T-cell (primary cell): Measurements from ENCODE around the gene SEPTIN10. TPM values are rescaled to one million over a fixed set of nuclear protein-coding genes. Genes with fewer than 3 reads are reported as not detected.

ENCODE experiments used
- ATAC-seq, 4 experiments: fragments of 200-7000 bp in 3 of 4; fragments of 150-1000 bp in 1 of 4; cut with Tn5 transposase; replicated peaks in 1 of 4; 1 replicate in 3 of 4; 2 replicates in 1 of 4; pipeline ENCODE4 v1.10.0; 2021; ENCODE audit warnings: moderate library complexity in 3 of 4, mild to moderate bottlenecking in 2 of 4, moderate number of reproducible peaks in 1 of 4
- CTCF ChIA-PET, 2 donors: fragments of 300-600 bp; sonication (Branson Sonifier 250); formaldehyde crosslinking; loops; one replicate each; lab custom pipeline; 2022; ENCODE audit warnings: antibody characterized with exemption in 2 of 2; lab: Charles Lee
- POLR2A ChIA-PET, 2 donors: fragments of 300-600 bp; sonication (Branson Sonifier 250); formaldehyde crosslinking; loops; one replicate each; lab custom pipeline; 2022; ENCODE audit warnings: antibody characterized with exemption in 2 of 2; lab: Charles Lee
- DNase-seq, 35 experiments: peaks; one replicate each; pipeline versions ENCODE4 v3.0.0 to v3.0.0-alpha.2; 2013 to 2023
- H3K27ac ChIP-seq: one replicate; pipeline ENCODE4 v1.5.1; 2013; ENCODE audit warnings: low read length
- H3K27me3 ChIP-seq, 2 experiments: replicated peaks in 1 of 2; 1 replicate in 1 of 2; 2 replicates in 1 of 2; pipeline versions ENCODE4 v1.6.1 to v1.7.0; 2013; ENCODE audit warnings: low read length in 1 of 2, mixed read lengths in 1 of 2; ENCODE audit not compliant: control insufficient read depth in 2 of 2, insufficient read depth in 2 of 2; ENCODE audit errors: extremely low read depth in 1 of 2
- H3K36me3 ChIP-seq, 2 donors: 1 replicate in 1 of 2; 2 replicates in 1 of 2; pipeline versions ENCODE4 v1.6.1 to v1.7.0; 2013; ENCODE audit warnings: low read length in 1 of 2; ENCODE audit not compliant: control insufficient read depth in 2 of 2, insufficient read depth in 1 of 2; ENCODE audit errors: extremely low read depth in 1 of 2
- H3K4me1 ChIP-seq, 2 experiments: 1 replicate in 1 of 2; 2 replicates in 1 of 2; pipeline versions ENCODE4 v1.6.1 to v1.7.0; 2013; ENCODE audit warnings: low read length in 2 of 2, mixed read lengths in 1 of 2; ENCODE audit not compliant: insufficient read depth in 2 of 2, control insufficient read depth in 1 of 2; ENCODE audit errors: extremely low read depth in 1 of 2
- H3K4me3 ChIP-seq, 2 donors: 1 replicate in 1 of 2; 2 replicates in 1 of 2; pipeline versions ENCODE4 v1.5.1 to v1.7.0; 2013; ENCODE audit warnings: mild to moderate bottlenecking in 2 of 2, low read length in 1 of 2, moderate library complexity in 1 of 2; ENCODE audit not compliant: control insufficient read depth in 1 of 2; ENCODE audit errors: extremely low read depth in 1 of 2
- H3K9me3 ChIP-seq: 2 replicates; pipeline ENCODE4 v1.7.0; 2013
- H3K27ac Mint-ChIP-seq, 2 donors: one replicate each; pipeline ENCODE4 v1.8.0; 2020 to 2021; ENCODE audit warnings: mild to moderate bottlenecking in 2 of 2, mixed read lengths in 2 of 2
- H3K27me3 Mint-ChIP-seq, 2 donors: one replicate each; pipeline ENCODE4 v1.8.0; 2021 to 2022; ENCODE audit warnings: mixed read lengths in 2 of 2
- H3K36me3 Mint-ChIP-seq: one replicate; pipeline ENCODE4 v1.8.0; 2021; ENCODE audit warnings: mixed read lengths
- H3K4me1 Mint-ChIP-seq, 3 donors: one replicate each; pipeline ENCODE4 v1.8.0; 2020 to 2022; ENCODE audit warnings: mixed read lengths in 3 of 3, mild to moderate bottlenecking in 1 of 3
- H3K4me3 Mint-ChIP-seq, 3 donors: one replicate each; pipeline ENCODE4 v1.8.0; 2020 to 2022; ENCODE audit warnings: mild to moderate bottlenecking in 3 of 3, mixed read lengths in 3 of 3, moderate library complexity in 3 of 3
- H3K9me3 Mint-ChIP-seq, 3 donors: one replicate each; pipeline ENCODE4 v1.8.0; 2020 to 2022; ENCODE audit warnings: mixed read lengths in 3 of 3
- WGBS: methylation state at CpG from one replicate; pipeline ENCODE4 v1.1.5; 2013; ENCODE audit warnings: missing lambda C conversion rate; ENCODE audit not compliant: insufficient coverage; 5-methylcytosine and 5-hydroxymethylcytosine counted together
- total RNA-seq, 35 experiments: library from RNA in 6 of 35; stranded (reverse) in 6 of 35; fragments of 120-200 nt in 1 of 35; gene quantifications; one replicate each; pipeline versions ENCODE4 v1.2.1 to v1.2.4 and lab custom pipeline; 2013 to 2026

SEPTIN10 gene
- total RNA-seq (1 to 10 TPM; 2.2 to 3.7 (median 3.3) TPM), total RNA-seq (lab: John Stamatoyannopoulos, UW) (1.4 to 5.5 (median 2.5) reads per million in 29 experiments)
- 0.98 TPM for total RNA-seq (2013)

DNA sequence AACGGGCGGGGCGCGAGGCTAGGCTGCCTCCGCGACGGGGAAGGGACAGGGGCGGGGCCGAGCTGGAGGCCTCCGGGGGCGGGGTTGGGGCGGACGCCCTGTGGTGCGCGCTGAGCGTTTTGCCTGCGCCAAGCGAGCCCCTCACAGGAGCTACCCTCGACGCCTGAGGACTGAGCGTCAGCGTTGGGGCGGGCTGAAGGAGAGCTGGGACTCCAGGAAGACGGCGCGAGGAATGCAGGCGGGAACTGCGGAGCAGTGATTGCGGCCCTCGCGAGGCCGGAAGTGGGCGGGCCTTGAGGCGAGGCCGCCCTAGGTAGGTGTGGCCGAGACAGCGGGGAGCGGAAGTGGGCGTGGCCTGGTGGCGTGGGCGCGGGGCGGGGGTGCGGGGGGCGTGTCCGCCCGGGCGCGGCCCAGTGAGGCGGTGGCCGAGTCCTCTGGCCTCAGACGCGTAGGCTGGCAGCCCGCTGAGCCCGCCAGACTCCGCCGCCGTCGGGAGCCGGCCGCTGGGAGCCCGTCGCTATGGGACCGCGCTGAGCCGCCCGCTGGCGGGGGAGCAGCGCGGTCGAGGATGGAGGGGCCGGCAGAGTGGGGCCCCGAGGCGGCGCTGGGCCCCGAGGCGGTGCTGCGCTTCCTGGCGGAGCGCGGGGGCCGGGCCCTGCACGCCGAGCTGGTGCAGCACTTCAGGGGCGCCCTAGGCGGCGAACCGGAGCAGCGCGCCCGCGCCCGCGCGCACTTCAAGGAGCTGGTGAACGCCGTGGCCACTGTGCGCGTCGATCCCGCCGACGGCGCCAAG lies at the start of gene SEPTIN10, which contains the start of gene SOWAHC:
Gene SEPTIN10, minus strand, starts transcription at position 45 of the 793 bp plus-strand sequence. CDS start 139 bp downstream, outside the sequence.
Gene SOWAHC, plus strand, starts transcription at position 443 of the 793 bp plus-strand sequence. Its CDS starts 126 bp downstream, at position 569.
- Mint-ChIP-seq H3K9me3 (peaks cover 0 to 9% (median 5%) of the 10 kb centered on the region in 3 donors), H3K36me3 (no peaks in the 10 kb centered on the region), H3K4me3 (peak within 1 kb of the TSS; percentile 81 to 86 (median 83)), H3K27ac (peak within 1 kb of the TSS; percentile 55 to 78), H3K27me3 (peaks cover 57 to 66% of the 10 kb centered on the region in 2 donors), H3K4me1 (peaks cover 7 to 26% (median 21%) of the 10 kb centered on the region in 3 donors)
- CTCF ChIA-PET: interaction anchor here in 1 of 2 donors (0.6 kb wide), 1 partner anchor 8 kb away, joined by 9 read pairs; no protein-coding TSS in a partner anchor
- Histone ChIP-seq H3K9me3 (peaks cover 2% of the 10 kb centered on the region), H3K4me3 (peak within 1 kb of the TSS; percentile 47 to 66), H3K4me1 (peaks cover 0 to 20% of the 10 kb centered on the region in 2 experiments), H3K36me3 (no peaks in the 10 kb centered on the region), H3K27me3 (peaks cover 16 to 47% of the 10 kb centered on the region in 2 experiments), H3K27ac (no peak within 1 kb of the TSS)
- 7% methylated on average over 103 of the region's 104 CpGs for WGBS
- DNase-seq (peak; percentile 39 to 81 (median 68)), ATAC-seq (peak; percentile 86 to 93 (median 90))
- POLR2A ChIA-PET: no interaction called here

DNA sequence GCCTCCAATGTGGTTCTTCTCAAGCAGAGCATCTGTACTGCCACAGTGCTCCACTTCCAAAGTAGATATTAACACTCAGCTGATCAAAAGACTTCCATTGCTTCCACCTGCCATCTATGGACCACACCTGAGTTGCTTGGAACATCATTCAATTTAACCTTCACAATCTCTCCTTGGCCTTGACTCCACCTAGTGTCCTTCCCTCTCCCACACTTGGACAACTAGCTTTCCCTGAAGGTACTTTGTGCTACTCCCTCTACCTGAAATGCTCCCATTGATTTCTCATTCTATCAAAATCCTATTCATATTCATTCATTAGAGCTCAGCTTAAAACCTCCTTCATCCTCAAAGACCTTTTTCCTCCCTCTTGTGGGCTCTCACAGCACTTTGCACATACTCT lies 49.1 kb upstream of the SEPTIN10 start:
- Mint-ChIP-seq H3K4me3 (no peak overlapping the region), H3K27ac (no peak overlapping the region), H3K9me3 (no peaks in the 10 kb centered on the region), H3K4me1 (no peaks in the 10 kb centered on the region), H3K36me3 (no peaks in the 10 kb centered on the region), H3K27me3 (peaks cover 0 to 10% of the 10 kb centered on the region in 2 donors)
- no peaks in the 10 kb centered on the region for H3K9me3 ChIP-seq
- peaks cover 0 to 2% of the 10 kb centered on the region in 2 experiments for H3K27me3 ChIP-seq
- POLR2A ChIA-PET: no interaction called here
- DNase-seq (no peak), ATAC-seq (no peak)
- H3K4me1 ChIP-seq: no peaks in the 10 kb centered on the region
- no peak overlapping the region for H3K27ac ChIP-seq
- no peaks in the 10 kb centered on the region for H3K36me3 ChIP-seq
- CTCF ChIA-PET: no interaction called here
- H3K4me3 ChIP-seq: no peak overlapping the region

DNA sequence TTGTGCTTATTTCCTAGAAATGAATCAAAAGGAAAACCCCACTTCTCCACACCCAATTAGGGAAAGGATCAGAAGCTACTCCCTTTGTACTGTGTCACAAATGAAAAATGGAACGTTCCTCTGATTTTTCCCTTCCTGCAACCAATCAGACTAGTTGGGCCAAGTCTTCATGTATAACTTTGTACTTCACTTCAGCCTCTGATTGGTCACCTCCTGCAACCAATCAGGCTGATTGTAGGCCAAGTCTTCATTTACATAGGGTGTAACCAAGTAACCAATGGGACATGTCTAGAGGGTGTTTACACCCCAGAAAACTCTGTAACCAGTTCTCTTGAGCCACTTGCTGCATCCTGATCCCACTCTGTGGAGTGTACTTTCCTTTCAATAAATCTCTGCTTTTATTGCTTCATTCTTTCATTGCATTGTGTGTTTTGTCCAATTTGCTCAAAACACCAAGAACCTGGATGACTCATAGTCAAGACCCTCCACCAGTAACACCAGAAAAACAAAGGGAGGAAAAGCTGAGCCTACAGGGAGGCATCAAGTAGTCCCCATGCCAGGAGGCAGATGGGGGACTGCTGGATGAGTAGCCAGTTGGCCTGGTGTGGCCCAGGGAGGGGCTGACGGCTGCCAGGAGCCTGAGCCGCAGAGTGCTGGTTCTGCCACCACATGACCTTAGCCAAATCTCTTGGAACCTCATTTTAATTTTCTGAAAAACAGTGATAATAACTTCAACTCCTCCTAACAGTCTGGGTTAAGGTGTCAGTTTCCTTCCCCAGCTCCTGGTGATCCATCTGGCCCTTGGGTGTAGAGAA lies 46.5 kb upstream of the SEPTIN10 start:
- no peak overlapping the region for H3K27ac ChIP-seq
- POLR2A ChIA-PET: interaction anchor here in 1 of 2 donors (0.7 kb wide), 1 partner anchor 66 kb away, joined by 3 read pairs; no protein-coding TSS in a partner anchor
- CTCF ChIA-PET: no interaction called here
- H3K27ac Mint-ChIP-seq: no peak overlapping the region
- no peak overlapping the region for H3K4me3 Mint-ChIP-seq
- no peaks in the 10 kb centered on the region for H3K4me1 ChIP-seq
- H3K9me3 ChIP-seq: no peaks in the 10 kb centered on the region
- ATAC-seq (no peak), DNase-seq (no peak)
- H3K27me3 Mint-ChIP-seq: peaks cover 6 to 11% of the 10 kb centered on the region in 2 donors
- no peaks in the 10 kb centered on the region for H3K27me3 ChIP-seq
- H3K4me3 ChIP-seq: no peak overlapping the region
- H3K36me3 ChIP-seq: no peaks in the 10 kb centered on the region
- no peaks in the 10 kb centered on the region for H3K4me1 Mint-ChIP-seq
- no peaks in the 10 kb centered on the region for H3K36me3 Mint-ChIP-seq
- no CpG with 5 or more reads among the region's 3 CpGs for WGBS
- H3K9me3 Mint-ChIP-seq: no peaks in the 10 kb centered on the region

DNA sequence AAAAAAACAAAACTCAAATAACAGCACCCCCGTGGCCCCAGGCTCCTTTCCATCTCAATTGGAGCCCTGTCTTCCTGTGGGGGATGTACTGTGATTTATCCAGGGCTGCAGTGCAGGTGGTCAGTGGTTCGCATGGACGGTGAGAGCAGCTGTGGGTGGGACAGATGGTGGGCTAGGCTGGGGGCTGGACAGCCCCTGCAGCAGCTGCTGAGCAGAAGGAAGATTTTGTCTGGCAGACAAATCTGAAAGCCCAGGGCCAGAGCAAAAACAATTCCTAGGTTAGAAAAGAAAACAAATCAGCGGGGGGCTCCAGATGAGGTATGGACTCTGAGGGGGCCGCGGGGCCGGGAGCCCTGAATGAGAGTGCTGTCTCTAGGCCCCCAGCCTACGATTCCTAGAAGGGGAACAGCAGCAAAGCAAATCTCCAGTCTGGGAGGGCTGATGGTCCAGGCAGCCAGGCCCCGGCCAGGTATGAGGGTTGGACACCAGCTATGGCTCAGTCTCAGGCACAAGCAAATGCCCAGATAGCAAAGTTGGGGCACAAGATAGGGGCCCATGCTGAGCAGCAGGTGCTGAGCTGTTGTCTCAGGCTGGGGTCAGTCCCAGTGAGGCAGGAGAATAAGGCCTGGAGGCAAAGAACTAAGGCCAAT lies 45.8 kb upstream of the SEPTIN10 start:
- Mint-ChIP-seq H3K4me3 (no peak overlapping the region), H3K27ac (no peak overlapping the region), H3K9me3 (no peaks in the 10 kb centered on the region), H3K36me3 (no peaks in the 10 kb centered on the region), H3K4me1 (no peaks in the 10 kb centered on the region), H3K27me3 (peaks cover 8 to 13% of the 10 kb centered on the region in 2 donors)
- ChIA-PET POLR2A (no interaction called here), CTCF (no interaction called here)
- Histone ChIP-seq H3K4me1 (no peaks in the 10 kb centered on the region), H3K27me3 (no peaks in the 10 kb centered on the region), H3K4me3 (no peak overlapping the region), H3K9me3 (no peaks in the 10 kb centered on the region), H3K27ac (no peak overlapping the region), H3K36me3 (no peaks in the 10 kb centered on the region)
- 70% methylated on average over 8 of the region's 9 CpGs for WGBS
- no peak for ATAC-seq
- DNase-seq: no peak

DNA sequence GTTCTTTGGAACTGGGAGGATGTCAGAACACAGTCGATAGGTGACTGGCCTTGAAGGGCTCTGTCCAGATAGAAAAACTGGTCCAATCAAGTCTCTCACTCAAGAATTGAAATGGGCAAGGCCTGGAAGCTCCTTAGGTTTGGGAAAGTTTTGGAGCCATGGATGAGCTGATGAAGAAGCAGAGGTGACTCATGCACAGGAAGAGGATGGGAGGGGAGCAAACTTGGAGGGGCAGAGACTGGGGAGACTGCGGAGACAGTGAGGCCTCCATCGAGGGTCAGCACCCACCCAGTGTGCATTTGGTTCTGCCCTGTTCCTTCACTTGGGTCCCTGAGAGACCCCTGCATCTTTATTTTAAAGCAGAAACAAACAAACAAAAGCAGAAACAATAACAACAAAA lies 41.5 kb upstream of the SEPTIN10 start:
- ChIA-PET CTCF (interaction anchor here in 1 of 2 donors (0.7 kb wide), 1 partner anchor 109 kb away, joined by 9 read pairs; no protein-coding TSS in a partner anchor), POLR2A (no interaction called here)
- H3K4me1 ChIP-seq: no peaks in the 10 kb centered on the region
- 81% methylated on average over 2 of the region's 3 CpGs for WGBS
- ATAC-seq (no peak), DNase-seq (no peak)
- Mint-ChIP-seq H3K36me3 (no peaks in the 10 kb centered on the region), H3K4me3 (no peak overlapping the region), H3K4me1 (no peaks in the 10 kb centered on the region), H3K9me3 (no peaks in the 10 kb centered on the region), H3K27ac (no peak overlapping the region), H3K27me3 (peaks cover 17 to 18% of the 10 kb centered on the region in 2 donors)
- H3K27me3 ChIP-seq: peaks cover 0 to 4% of the 10 kb centered on the region in 2 experiments
- H3K9me3 ChIP-seq: no peaks in the 10 kb centered on the region
- H3K27ac ChIP-seq: no peak overlapping the region
- no peak overlapping the region for H3K4me3 ChIP-seq
- H3K36me3 ChIP-seq: no peaks in the 10 kb centered on the region
